Measurements from ENCODE around the gene MTG2.
A peak's percentile ranks its signal among the peaks of the same experiment; 100 is the strongest.

Gene MTG2, protein sequence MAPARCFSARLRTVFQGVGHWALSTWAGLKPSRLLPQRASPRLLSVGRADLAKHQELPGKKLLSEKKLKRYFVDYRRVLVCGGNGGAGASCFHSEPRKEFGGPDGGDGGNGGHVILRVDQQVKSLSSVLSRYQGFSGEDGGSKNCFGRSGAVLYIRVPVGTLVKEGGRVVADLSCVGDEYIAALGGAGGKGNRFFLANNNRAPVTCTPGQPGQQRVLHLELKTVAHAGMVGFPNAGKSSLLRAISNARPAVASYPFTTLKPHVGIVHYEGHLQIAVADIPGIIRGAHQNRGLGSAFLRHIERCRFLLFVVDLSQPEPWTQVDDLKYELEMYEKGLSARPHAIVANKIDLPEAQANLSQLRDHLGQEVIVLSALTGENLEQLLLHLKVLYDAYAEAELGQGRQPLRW

DNA sequence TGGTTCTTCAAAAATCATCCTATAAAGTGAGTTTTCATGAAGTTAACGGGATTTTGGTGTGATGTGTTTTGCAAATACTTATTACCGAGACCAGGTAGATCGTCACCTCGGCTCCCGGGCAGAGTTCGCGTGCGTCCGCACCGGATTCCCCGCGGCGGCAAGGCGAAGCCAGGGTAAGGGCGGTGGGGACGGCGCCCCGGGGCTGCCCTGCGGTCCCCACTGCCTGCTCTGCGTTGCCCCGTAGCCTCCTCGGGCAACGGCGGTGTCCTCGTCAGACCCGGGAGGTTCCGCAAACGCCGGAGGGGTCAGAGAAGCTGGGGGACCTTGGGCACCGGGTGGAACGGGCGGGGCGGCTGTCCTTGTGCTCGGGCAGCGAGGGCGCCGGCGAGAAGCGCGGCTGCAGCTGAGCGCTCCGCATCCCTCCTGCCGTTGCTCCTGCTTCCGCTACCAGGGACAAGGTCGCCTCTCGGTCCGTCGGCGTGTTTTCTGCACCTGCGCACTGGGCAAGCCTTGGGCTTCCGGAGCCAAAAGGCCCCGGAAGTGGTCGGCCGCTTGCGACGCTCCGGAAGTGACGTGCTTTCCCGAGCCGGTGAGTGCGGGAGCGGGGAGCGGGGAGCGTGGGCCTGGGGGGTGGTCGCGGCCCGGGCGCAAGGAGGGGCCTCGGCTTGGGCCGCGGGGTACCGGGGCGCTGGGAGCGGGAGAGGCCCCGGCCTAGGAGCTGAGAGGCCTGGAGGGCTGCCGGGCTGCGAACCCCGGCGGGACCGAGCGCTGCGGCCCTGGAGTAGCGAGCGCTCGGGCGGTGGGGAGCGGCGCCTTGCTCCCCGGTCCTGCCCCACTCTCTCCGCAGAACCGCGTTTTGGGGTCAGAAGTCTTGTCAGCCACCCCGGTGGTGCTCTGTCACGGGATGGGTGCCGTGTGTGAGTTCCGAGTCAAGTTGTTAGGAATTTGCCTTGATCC is at the start of gene MTG2:
MTG2 (plus strand) TSS at position 560 of the 957 bp plus-strand sequence. CDS start 10,393 bp downstream, outside the sequence.
- DNase-seq = peak; percentile 95

DNA sequence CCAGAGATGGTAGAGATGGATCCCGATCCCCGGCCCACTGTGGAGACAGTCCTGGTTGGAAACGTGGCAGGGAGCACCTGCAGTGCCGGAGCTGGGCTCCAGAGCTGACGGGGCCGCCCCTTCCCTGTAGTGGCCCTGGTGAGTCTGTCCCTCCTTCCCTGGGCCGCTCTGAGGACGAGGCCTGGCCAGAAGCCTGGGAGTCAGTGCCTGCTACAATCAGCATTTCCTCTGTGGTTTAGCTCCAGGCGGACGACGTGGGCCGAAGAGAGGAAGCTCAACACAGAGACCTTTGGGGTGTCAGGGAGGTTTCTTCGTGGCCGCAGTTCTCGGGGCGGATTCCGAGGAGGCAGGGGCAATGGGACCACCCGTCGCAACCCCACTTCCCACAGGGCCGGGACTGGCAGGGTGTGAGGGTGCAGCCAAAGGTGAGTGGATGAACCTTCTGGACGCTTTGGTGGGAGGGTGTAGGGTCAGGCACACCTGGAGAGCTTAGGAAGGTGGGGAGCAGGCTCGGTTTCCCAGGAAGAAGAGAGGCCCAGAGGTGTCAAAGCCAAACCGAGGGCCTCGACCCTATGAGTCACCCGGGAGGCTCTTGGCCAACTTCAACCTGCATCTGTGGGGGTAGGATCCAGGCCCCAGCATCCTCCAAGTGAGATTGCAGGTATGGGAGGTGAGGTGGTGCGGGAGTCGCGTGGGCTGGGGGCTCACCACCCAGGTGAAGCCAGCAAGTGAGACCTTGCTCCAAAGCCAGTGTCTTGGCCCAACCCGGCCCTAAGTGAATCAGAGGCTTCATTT is 49.6 kb upstream of the MTG2 start:
- no peak for DNase-seq

DNA sequence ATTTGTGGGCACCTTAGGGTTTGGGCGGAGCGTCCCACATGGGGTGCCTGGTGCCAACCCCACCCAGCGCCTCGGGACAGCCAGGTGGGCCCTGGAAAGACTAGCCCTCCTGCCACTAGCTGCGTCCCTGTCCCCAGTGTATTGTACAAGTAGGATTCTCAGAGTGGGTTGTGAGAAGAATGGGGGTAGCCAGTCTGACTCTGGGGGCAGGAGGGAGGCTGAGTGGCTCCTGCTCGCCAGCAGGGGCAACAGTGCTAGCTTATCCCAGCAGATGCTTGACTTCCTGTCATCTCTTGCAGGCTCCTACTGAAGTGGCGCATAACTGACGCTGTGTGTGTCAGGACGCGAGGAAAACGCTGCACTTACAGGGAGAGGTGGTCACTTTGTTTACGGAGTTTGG is 49.0 kb upstream of the MTG2 start:
- DNase-seq = no peak

GRCh38 chr20:62134735-62135231 is 48.0 kb upstream of the MTG2 start:
- no peak for DNase-seq

- DNase-seq = no peak
Observed at GRCh38 chr20:62135573-62136266, 47.1 kb upstream of the MTG2 start.

DNA sequence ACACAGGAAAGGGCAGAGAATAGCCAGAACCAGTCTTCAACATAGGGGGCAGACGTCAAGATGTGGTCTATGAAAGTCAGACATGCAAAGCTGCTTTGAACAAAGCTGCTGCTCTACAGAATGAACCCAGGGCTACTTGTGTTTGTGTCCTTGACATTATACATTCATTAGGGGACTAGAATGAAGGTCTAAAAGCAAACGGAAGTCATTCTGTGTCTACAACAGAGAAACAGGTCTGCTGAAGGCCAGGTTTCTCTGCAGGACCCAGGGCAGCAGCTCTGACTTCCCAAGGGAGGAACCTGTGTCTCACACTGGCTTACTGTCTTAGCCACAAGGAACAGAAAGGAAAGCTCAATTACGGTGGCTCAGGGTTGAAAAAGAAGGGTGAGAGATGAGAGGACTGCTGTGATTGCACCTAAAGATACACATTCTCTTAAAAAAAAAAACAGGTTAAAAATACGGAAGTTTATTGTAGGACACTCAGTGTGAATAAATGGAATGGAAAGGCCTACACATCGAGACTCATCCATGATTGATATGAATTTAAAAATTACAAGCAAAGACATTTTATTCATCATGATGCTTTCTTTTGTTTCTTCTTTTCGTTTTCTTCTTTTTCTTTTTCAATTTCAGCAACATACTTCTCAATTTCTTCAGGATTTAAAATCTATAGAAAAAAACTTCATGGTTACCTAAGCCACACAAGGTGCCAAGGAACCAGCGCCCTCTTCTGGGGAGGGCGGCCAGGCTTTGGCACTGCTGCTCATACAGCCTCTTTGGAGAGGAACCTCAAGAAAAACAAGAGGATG is 46.3 kb upstream of the MTG2 start:
- peak; percentile 75 for DNase-seq

DNA sequence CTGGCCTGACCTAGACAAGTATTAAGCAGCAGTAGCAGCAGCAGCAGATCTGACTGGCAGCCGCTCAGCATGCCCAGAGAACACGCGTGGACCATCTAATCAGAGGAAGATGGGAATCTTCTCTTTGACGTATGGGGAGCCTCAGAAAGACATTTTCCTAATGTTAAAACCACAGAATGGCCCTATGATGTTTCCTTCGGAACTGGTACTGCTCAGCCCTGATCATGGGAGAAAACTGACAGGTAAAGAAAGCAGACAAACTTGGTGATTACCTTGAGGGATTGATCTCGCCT is 45.8 kb upstream of the MTG2 start:
- DNase-seq = no peak

GRCh38 chr20:62137478-62138203 is 45.2 kb upstream of the MTG2 start:
- no peak for DNase-seq

- DNase-seq = no peak
Observed at GRCh38 chr20:62138204-62138543, 44.7 kb upstream of the MTG2 start.

GRCh38 chr20:62138912-62139311 is 43.9 kb upstream of the MTG2 start:
- no peak for DNase-seq

GRCh38 chr20:62139636-62140035 is 43.2 kb upstream of the MTG2 start:
- no peak for DNase-seq

DNA sequence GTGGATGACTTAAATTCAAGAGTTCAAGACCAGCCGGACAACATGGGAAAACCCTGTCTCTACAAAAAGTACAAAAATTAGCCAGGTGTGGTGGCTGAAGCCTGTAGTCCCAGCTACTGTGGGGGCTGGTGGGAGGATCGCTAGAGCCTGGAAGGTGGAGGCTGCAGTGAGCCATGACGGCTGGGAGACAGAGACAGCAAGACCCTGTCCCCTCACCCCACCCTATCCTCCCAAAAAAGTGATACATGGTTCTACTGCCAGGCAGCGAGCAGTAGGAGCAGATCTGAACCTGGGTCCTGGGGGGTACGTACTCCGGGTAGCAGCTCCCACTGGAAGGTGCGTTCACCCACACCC is 41.8 kb upstream of the MTG2 start:
- no peak for DNase-seq

GRCh38 chr20:62141397-62142251 is 41.2 kb upstream of the MTG2 start:
- peak; percentile 53 for DNase-seq

- DNase-seq = peak; percentile 41
Observed at GRCh38 chr20:62142252-62143080, 40.4 kb upstream of the MTG2 start.

- peak; percentile 88 for DNase-seq
Observed at GRCh38 chr20:62143081-62143956, 39.5 kb upstream of the MTG2 start, which contains the start of the genes PSMA7 and SS18L1. Gene PSMA7, minus strand, starts transcription at chr20:62143394. Its CDS starts 91 bp downstream, at chr20:62143303. Gene SS18L1, plus strand, starts transcription at chr20:62143769. Its CDS starts 52 bp downstream, at chr20:62143821.

GRCh38 chr20:62143957-62144825 is 38.6 kb upstream of the MTG2 start:
- peak; percentile 78 for DNase-seq

DNA sequence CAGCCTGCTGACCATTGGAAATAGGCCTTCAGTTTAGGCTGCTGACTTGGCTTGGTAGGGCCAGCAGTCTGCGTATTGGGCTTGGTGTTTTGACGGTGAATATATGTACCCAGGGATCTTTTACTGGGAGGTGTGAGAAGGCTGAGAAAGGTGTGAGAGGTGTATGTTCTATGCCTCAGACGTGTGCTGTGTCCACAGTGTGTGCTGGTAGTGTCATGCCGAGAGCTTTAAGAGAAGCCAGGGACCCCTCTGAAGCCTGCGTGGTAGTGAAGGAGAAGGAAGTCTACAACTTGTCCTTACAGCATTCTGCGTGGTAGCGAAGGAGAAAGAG is 37.2 kb upstream of the MTG2 start:
- no peak for DNase-seq

All from stimulated activated CD8-positive, alpha-beta memory T cell treated with anti-CD3 and anti-CD28 coated beads, Interleukin-4, amount 100 ng/mL, for 48 hours (primary cell).